Transverse colon (tissue), 3 donors: ENCODE data around the gene MTR.

Source experiments
- CTCF ChIP-seq, 5 experiments: fragments of 200-600 bp in 3 of 5; fragments of 450-650 bp in 2 of 5; sonication (generic) in 3 of 5; IDR thresholded peaks; 1 replicate in 2 of 5; 2 replicates in 3 of 5; pipeline ENCODE4 v1.5.1; 2016 to 2017; ENCODE audit warnings: antibody characterized with exemption in 5 of 5, inconsistent platforms in 3 of 5, mild to moderate bottlenecking in 2 of 5, moderate library complexity in 1 of 5
- POLR2A ChIP-seq: fragments of 450-650 bp; IDR thresholded peaks from one replicate; pipeline ENCODE4 v1.6.1; 2016; ENCODE audit warnings: antibody characterized with exemption, mild to moderate bottlenecking, moderate library complexity

GRCh38 chr1:236802264-236802663 lies 7.2 kb downstream of the MTR start:
- TF ChIP-seq CTCF (IDR thresholded peaks at IDR 0.05) (no peak), POLR2A (no peak)
